ENCODE data around the gene RGL3. TPM values are rescaled to one million over a fixed set of nuclear protein-coding genes. Genes with fewer than 3 reads are reported as not detected.
A peak's percentile ranks its signal among the peaks of the same experiment; 100 is the strongest.

The RGL3 gene
- total and polyA plus RNA-seq, 2 experiments from 2014 or later, result 0.54 to 1.4 TPM

DNA sequence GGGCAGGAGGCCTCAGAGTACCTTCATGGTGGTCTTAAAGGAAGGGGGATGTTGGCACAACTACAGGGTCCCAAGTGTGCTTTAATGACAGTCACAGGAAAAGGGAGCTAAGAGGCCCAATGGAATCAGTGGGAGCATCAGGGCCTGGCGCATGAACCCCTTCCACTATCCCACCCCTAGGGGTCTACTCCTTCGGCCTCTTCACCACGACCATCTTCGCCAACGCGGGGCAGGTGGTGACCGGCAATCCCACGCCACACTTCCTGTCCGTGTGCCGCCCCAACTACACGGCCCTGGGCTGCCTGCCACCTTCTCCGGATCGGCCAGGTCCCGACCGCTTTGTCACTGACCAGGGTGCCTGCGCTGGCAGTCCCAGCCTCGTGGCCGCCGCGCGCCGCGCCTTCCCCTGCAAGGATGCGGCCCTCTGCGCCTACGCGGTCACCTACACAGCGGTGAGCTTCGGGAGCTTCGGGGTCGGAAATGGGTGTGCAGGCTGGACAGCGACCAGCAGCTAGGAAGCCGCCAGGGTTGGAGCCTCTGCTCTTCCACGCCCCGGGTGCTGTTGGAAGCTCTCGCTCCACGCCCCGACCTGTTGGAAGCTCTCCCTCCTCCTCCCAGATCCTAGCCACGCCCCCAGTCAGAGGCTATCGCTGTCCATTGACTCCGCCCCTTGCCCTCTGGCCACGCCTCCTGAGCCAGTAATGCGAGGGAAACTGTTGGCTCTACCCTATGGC lies 57.9 kb downstream of the RGL3 start:
- H3K4me3 ChIP-seq, result no peak overlapping the region
- no peak for DNase-seq
- no peaks in the 10 kb centered on the region for H3K9me2 ChIP-seq (ENCODE audit: insufficient read depth)
- no peaks in the 10 kb centered on the region for H3K9me3 ChIP-seq (ENCODE audit: low read depth)
- H3K4me1 ChIP-seq (ENCODE audit: insufficient read depth), result 0 out of 2 replicates have a peak, but pooled peaks cover 3% of the 10 kb centered on the region
- H3K27me3 ChIP-seq (replicated peaks; ENCODE audit: insufficient read depth), result no peaks in the 10 kb centered on the region
- 81 to 85% methylated on average over 34 to 43 of the region's 43 CpGs for WGBS, 2 experiments (ENCODE audit: low coverage in 1 of 2, low lambda C conversion rate in 2 of 2, missing lambda C conversion rate in 2 of 2)
- in situ Hi-C loops (cut with MboI), result no loop called here
- TF ChIP-seq EZH2phosphoT487 (IDR thresholded peaks at IDR 0.05; ENCODE audit: insufficient read depth, low read depth) (no peak), EZH2 (IDR thresholded peaks at IDR 0.05; ENCODE audit: insufficient read depth, poor library complexity, severe bottlenecking) (no peak)
- H2AFZ ChIP-seq, result no peak overlapping the region
- no peak overlapping the region for H3K4me2 ChIP-seq (ENCODE audit: unreplicated experiment)
- H4K20me1 ChIP-seq (ENCODE audit: insufficient read depth), result no peaks in the 10 kb centered on the region
- H3K79me2 ChIP-seq (ENCODE audit: insufficient read depth), result peaks cover 9% of the 10 kb centered on the region
- no peak overlapping the region for H3K27ac ChIP-seq
- no peaks in the 10 kb centered on the region for H3F3A ChIP-seq (ENCODE audit: insufficient read depth)
- H3K36me3 ChIP-seq (ENCODE audit: low read depth), result no peaks in the 10 kb centered on the region
- H3K9ac ChIP-seq, result no peak overlapping the region

DNA sequence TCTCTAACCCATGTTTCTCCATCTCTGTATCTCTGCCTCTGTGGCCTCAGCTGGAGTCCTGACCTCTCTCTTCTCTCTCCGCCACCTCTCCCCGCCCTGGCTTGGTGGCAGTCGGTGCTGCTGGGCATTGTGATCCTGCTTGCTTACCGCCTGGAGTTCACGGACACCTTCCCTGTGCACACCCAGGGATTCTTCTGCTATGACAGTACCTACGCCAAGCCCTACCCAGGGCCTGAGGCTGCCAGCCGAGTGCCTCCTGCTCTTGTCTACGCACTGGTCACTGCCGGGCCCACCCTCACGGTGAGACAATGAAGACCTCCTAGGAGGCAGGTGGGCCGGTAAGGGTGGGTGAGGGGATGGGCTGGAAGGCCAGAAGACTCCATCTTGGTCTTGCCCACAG lies 59.7 kb downstream of the RGL3 start:
- Histone ChIP-seq H3K79me2 (ENCODE audit: insufficient read depth) (peaks cover 16% of the 10 kb centered on the region), H3K9me3 (ENCODE audit: low read depth) (no peaks in the 10 kb centered on the region), H3K9me2 (ENCODE audit: insufficient read depth) (no peaks in the 10 kb centered on the region), H2AFZ (no peak overlapping the region), H3K9ac (no peak overlapping the region), H3K27ac (no peak overlapping the region), H3K4me2 (ENCODE audit: unreplicated experiment) (no peak overlapping the region), H3K27me3 (replicated peaks; ENCODE audit: insufficient read depth) (no peaks in the 10 kb centered on the region), H3K36me3 (ENCODE audit: low read depth) (no peaks in the 10 kb centered on the region), H3K4me3 (no peak overlapping the region), H3F3A (ENCODE audit: insufficient read depth) (no peaks in the 10 kb centered on the region), H3K4me1 (ENCODE audit: insufficient read depth) (0 out of 2 replicates have a peak, but pooled peaks cover 3% of the 10 kb centered on the region), H4K20me1 (ENCODE audit: insufficient read depth) (no peaks in the 10 kb centered on the region)
- TF ChIP-seq EZH2 (IDR thresholded peaks at IDR 0.05; ENCODE audit: insufficient read depth, poor library complexity, severe bottlenecking) (no peak), EZH2phosphoT487 (IDR thresholded peaks at IDR 0.05; ENCODE audit: insufficient read depth, low read depth) (no peak)
- DNase-seq, result no peak
- in situ Hi-C loops (cut with MboI), result no loop called here
- 85 to 88% methylated on average over 11 of the region's 11 CpGs for WGBS, 2 experiments (ENCODE audit: low coverage in 1 of 2, low lambda C conversion rate in 2 of 2, missing lambda C conversion rate in 2 of 2)

DNA sequence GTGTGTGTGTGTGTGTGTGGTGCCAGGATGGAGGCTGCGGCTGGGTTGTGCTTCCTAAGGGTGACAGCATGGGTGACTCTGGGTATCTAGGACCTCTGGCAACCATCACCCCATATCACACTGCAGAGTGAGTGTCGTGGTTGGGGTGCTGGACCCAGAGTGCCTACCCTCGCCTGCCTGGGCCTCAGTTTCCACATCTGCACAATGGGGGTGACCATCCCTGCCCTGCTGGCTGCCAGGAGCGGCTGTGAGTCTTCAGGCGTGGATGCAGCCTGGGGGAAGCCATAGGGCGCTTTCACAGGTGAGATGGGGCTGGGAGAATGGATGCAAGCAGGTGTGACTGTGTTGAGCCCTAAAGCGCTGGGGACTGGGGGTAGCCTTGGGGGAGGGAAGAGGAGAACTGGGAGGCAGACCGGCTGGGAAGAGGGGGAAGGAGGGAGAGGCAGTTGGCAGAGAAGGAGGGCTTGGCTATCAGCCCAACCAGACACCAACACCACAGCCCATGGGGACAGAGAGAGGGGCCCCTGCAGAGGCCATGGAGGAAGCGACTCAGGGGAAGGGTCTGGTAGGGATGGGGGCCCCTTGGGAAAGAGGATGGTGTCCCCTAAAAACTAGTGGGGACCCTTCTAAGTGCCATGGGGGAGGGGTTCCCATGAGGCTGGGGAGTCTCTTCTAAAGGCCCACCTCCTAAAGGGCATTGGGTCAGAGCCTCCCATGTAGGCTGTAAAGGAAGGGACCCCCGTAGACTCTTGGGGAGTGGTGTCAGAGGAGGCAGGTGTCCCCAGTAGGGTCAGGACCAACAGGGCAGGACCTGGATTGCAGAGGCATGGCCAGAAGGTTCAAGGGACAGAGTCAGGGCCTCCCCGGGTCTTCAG lies 62.2 kb downstream of the RGL3 start:
- Histone ChIP-seq H3K9me3 (ENCODE audit: low read depth) (no peaks in the 10 kb centered on the region), H3K27ac (no peak overlapping the region), H3F3A (ENCODE audit: insufficient read depth) (no peaks in the 10 kb centered on the region), H3K4me1 (ENCODE audit: insufficient read depth) (0 out of 2 replicates have a peak, but pooled peaks cover 3% of the 10 kb centered on the region), H2AFZ (no peak overlapping the region), H3K36me3 (ENCODE audit: low read depth) (no peaks in the 10 kb centered on the region), H3K27me3 (replicated peaks; ENCODE audit: insufficient read depth) (no peaks in the 10 kb centered on the region), H3K4me3 (no peak overlapping the region; the same call in 1 of the 2 replicates), H3K4me2 (ENCODE audit: unreplicated experiment) (no peak overlapping the region), H3K9me2 (ENCODE audit: insufficient read depth) (no peaks in the 10 kb centered on the region), H4K20me1 (ENCODE audit: insufficient read depth) (no peaks in the 10 kb centered on the region), H3K79me2 (ENCODE audit: insufficient read depth) (peaks cover 16% of the 10 kb centered on the region), H3K9ac (no peak overlapping the region)
- WGBS, 2 experiments (ENCODE audit: low coverage in 1 of 2, low lambda C conversion rate in 2 of 2, missing lambda C conversion rate in 2 of 2), result 84 to 96% methylated on average over 9 to 11 of the region's 11 CpGs
- no peak for DNase-seq
- TF ChIP-seq EZH2phosphoT487 (IDR thresholded peaks at IDR 0.05; ENCODE audit: insufficient read depth, low read depth) (no peak), EZH2 (IDR thresholded peaks at IDR 0.05; ENCODE audit: insufficient read depth, poor library complexity, severe bottlenecking) (no peak)
- in situ Hi-C loops (cut with MboI), result no loop called here

DNA sequence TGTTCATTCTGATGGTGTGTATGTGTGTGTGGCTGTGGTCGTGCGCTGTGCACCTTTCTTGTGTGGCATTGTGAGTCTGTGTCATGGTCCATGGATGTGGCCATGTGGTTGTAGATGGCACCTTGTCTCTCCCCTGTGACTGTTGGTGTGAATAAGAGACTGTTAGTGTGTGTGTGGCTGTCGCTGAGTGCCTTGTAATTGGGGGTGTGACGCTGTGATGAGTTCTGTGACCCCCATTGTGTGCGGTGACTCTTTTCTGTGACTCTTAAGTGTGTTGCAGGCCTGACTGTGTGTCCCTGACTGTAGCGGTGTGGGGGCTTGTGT lies 63.1 kb downstream of the RGL3 start:
- Histone ChIP-seq H3K4me3 (peak overlapping the region; percentile 82), H3K9ac (peak overlapping the region; percentile 76), H3K9me3 (ENCODE audit: low read depth) (no peaks in the 10 kb centered on the region), H3K4me1 (ENCODE audit: insufficient read depth) (0 out of 2 replicates have a peak, but pooled peaks cover 3% of the 10 kb centered on the region), H3F3A (ENCODE audit: insufficient read depth) (no peaks in the 10 kb centered on the region), H3K79me2 (ENCODE audit: insufficient read depth) (peaks cover 16% of the 10 kb centered on the region), H3K27ac (no peak overlapping the region), H2AFZ (no peak overlapping the region), H4K20me1 (ENCODE audit: insufficient read depth) (no peaks in the 10 kb centered on the region), H3K27me3 (replicated peaks; ENCODE audit: insufficient read depth) (no peaks in the 10 kb centered on the region), H3K9me2 (ENCODE audit: insufficient read depth) (no peaks in the 10 kb centered on the region), H3K36me3 (ENCODE audit: low read depth) (no peaks in the 10 kb centered on the region), H3K4me2 (ENCODE audit: unreplicated experiment) (peak overlapping the region; percentile 92)
- no peak for DNase-seq
- in situ Hi-C loops (cut with MboI), result no loop called here
- TF ChIP-seq EZH2 (IDR thresholded peaks at IDR 0.05; ENCODE audit: insufficient read depth, poor library complexity, severe bottlenecking), result no peak
- TF ChIP-seq EZH2phosphoT487 (IDR thresholded peaks at IDR 0.05; ENCODE audit: insufficient read depth, low read depth), result no peak
- 67 to 71% methylated on average over 6 of the region's 6 CpGs for WGBS, 2 experiments (ENCODE audit: low coverage in 1 of 2, low lambda C conversion rate in 2 of 2, missing lambda C conversion rate in 2 of 2)
